Upper lobe of right lung (tissue), 1 donor: Measurements from ENCODE around the gene ZNF30. TPM values are rescaled to one million over a fixed set of nuclear protein-coding genes. Genes with fewer than 3 reads are reported as not detected.

Experiments used
- ATAC-seq: fragments of 200-7000 bp; cut with Tn5 transposase; one replicate; pipeline ENCODE4 v1.9.1; 2020; ENCODE audit warnings: mild to moderate bottlenecking, moderate library complexity
- DNase-seq: peaks from one replicate; pipeline ENCODE4 v3.0.0-alpha.2; 2020
- H3K27ac ChIP-seq: fragments of 200-600 bp; one replicate; pipeline ENCODE4 v1.8.0; 2022
- H3K27me3 ChIP-seq: fragments of 200-600 bp; one replicate; pipeline ENCODE4 v1.8.0; 2022; ENCODE audit warnings: mild to moderate bottlenecking
- H3K36me3 ChIP-seq: fragments of 200-600 bp; one replicate; pipeline ENCODE4 v1.8.0; 2022
- H3K4me1 ChIP-seq: fragments of 200-600 bp; one replicate; pipeline ENCODE4 v1.8.0; 2022
- H3K4me3 ChIP-seq: fragments of 200-600 bp; one replicate; pipeline ENCODE4 v1.8.0; 2022; ENCODE audit warnings: mild to moderate bottlenecking
- H3K9me3 ChIP-seq: fragments of 200-600 bp; one replicate; pipeline ENCODE4 v1.8.0; 2022
- CTCF ChIP-seq: fragments of 200-600 bp; IDR thresholded peaks from one replicate; pipeline ENCODE4 v1.8.0; 2022; ENCODE audit warnings: antibody characterized with exemption
- intact Hi-C: fragments of 100-400 bp; cut with DNase I; formaldehyde crosslinking; loops from one replicate; pipeline ENCODE4 v1.11.0; 2022
- total RNA-seq: library from RNA; stranded (reverse); fragmentation: NEBNext Ultra II Directional; extraction: Animal tissue kit (Norgen Biotek cat#: 25700); gene quantifications from one replicate; pipeline ENCODE4 v1.2.1, GENCODE V29; 2021
- donor health status: DM: no; HTN: yes; CAD: no; lungs with severe emphysema.

ZNF30 gene
- total RNA-seq, 1 donor from 2014 or later: 4.8 TPM

- Histone ChIP-seq H3K4me1 (peaks cover 19% of the 10 kb centered on the region), H3K27ac (no peak overlapping the region), H3K27me3 (no peaks in the 10 kb centered on the region), H3K9me3 (no peaks in the 10 kb centered on the region), H3K36me3 (no peaks in the 10 kb centered on the region), H3K4me3 (no peak overlapping the region)
- DNase-seq (peak; percentile 63), ATAC-seq (no peak)
- intact Hi-C loops: no loop called here
- TF ChIP-seq CTCF: no peak
Observed at GRCh38 chr19:34925278-34925855, 1.3 kb upstream of the ZNF30 start.

GRCh38 chr19:34926361-34926684 lies 380 bp upstream of the ZNF30 start:
- TF ChIP-seq CTCF: no peak
- peaks cover under 1% of the 10 kb centered on the region for H3K36me3 ChIP-seq
- no peaks in the 10 kb centered on the region for H3K27me3 ChIP-seq
- H3K9me3 ChIP-seq: no peaks in the 10 kb centered on the region
- DNase-seq (no peak), ATAC-seq (no peak)
- intact Hi-C loops: no loop called here
- H3K4me3 ChIP-seq: peak overlapping the region; percentile 84
- peaks cover 19% of the 10 kb centered on the region for H3K4me1 ChIP-seq
- no peak overlapping the region for H3K27ac ChIP-seq

GRCh38 chr19:34932494-34932893 lies 5.8 kb downstream of the ZNF30 start:
- Histone ChIP-seq H3K27ac (no peak overlapping the region), H3K36me3 (peaks cover 39% of the 10 kb centered on the region), H3K4me3 (no peak overlapping the region), H3K4me1 (peaks cover 11% of the 10 kb centered on the region), H3K27me3 (no peaks in the 10 kb centered on the region), H3K9me3 (no peaks in the 10 kb centered on the region)
- ATAC-seq (no peak), DNase-seq (no peak)
- intact Hi-C loops: no loop called here
- no peak for TF ChIP-seq CTCF

- intact Hi-C loops: no loop called here
- DNase-seq: no peak
- no peaks in the 10 kb centered on the region for H3K27me3 ChIP-seq
- H3K4me3 ChIP-seq: no peak overlapping the region
- TF ChIP-seq CTCF: no peak
- no peaks in the 10 kb centered on the region for H3K9me3 ChIP-seq
- no peaks in the 10 kb centered on the region for H3K4me1 ChIP-seq
- ATAC-seq: no peak
- H3K27ac ChIP-seq: no peak overlapping the region
- peaks cover 39% of the 10 kb centered on the region for H3K36me3 ChIP-seq
Observed at GRCh38 chr19:34936184-34936583, 9.5 kb downstream of the ZNF30 start.

GRCh38 chr19:34938886-34939285 lies 12.2 kb downstream of the ZNF30 start:
- H3K4me1 ChIP-seq: no peaks in the 10 kb centered on the region
- H3K4me3 ChIP-seq: no peak overlapping the region
- peaks cover 23% of the 10 kb centered on the region for H3K36me3 ChIP-seq
- no peak overlapping the region for H3K27ac ChIP-seq
- H3K9me3 ChIP-seq: peaks cover 12% of the 10 kb centered on the region
- H3K27me3 ChIP-seq: no peaks in the 10 kb centered on the region
- intact Hi-C loops: no loop called here
- ATAC-seq (no peak), DNase-seq (no peak)
- no peak for TF ChIP-seq CTCF
